Measurements from ENCODE around the gene NEUROD6.
A peak's percentile ranks its signal among the peaks of the same experiment; 100 is the strongest.

The NEUROD6 gene

GRCh38 chr7:31333291-31333690 lies 7.2 kb downstream of the NEUROD6 start:
- DNase-seq (ENCODE audit: low spot score): no peak

- peak; percentile 5 for DNase-seq (ENCODE audit: low spot score)
Observed at GRCh38 chr7:31327071-31327470, 13.5 kb downstream of the NEUROD6 start.

- DNase-seq (ENCODE audit: low spot score): no peak
Observed at GRCh38 chr7:31326416-31326815, 14.1 kb downstream of the NEUROD6 start.

GRCh38 chr7:31323101-31323500 lies 17.4 kb downstream of the NEUROD6 start:
- no peak for DNase-seq (ENCODE audit: low spot score)

GRCh38 chr7:31320675-31321074 lies 19.9 kb downstream of the NEUROD6 start:
- no peak for DNase-seq (ENCODE audit: low spot score)

- DNase-seq (ENCODE audit: low spot score): no peak
Observed at GRCh38 chr7:31318313-31318712, 22.2 kb downstream of the NEUROD6 start.

GRCh38 chr7:31316876-31317275 lies 23.6 kb downstream of the NEUROD6 start:
- DNase-seq (ENCODE audit: low spot score): no peak

- no peak for DNase-seq (ENCODE audit: low spot score)
Observed at GRCh38 chr7:31315758-31316157, 24.8 kb downstream of the NEUROD6 start.

- no peak for DNase-seq (ENCODE audit: low spot score)
Observed at GRCh38 chr7:31314781-31315180, 25.7 kb downstream of the NEUROD6 start.

- no peak for DNase-seq (ENCODE audit: low spot score)
Observed at GRCh38 chr7:31312889-31313288, 27.6 kb downstream of the NEUROD6 start.

GRCh38 chr7:31311552-31311951 lies 29.0 kb downstream of the NEUROD6 start:
- DNase-seq (ENCODE audit: low spot score): no peak

GRCh38 chr7:31310321-31310935 lies 30.1 kb downstream of the NEUROD6 start:
- DNase-seq (ENCODE audit: low spot score): no peak

GRCh38 chr7:31309407-31309806 lies 31.1 kb downstream of the NEUROD6 start:
- no peak for DNase-seq (ENCODE audit: low spot score)

- DNase-seq (ENCODE audit: low spot score): no peak
Observed at GRCh38 chr7:31308652-31309051, 31.9 kb downstream of the NEUROD6 start.

GRCh38 chr7:31307972-31308371 lies 32.6 kb downstream of the NEUROD6 start:
- DNase-seq (ENCODE audit: low spot score): no peak

- DNase-seq (ENCODE audit: low spot score): no peak
Observed at GRCh38 chr7:31305260-31305659, 35.3 kb downstream of the NEUROD6 start.

- no peak for DNase-seq (ENCODE audit: low spot score)
Observed at GRCh38 chr7:31304446-31304845, 36.1 kb downstream of the NEUROD6 start.

- DNase-seq (ENCODE audit: low spot score): no peak
Observed at GRCh38 chr7:31302356-31302755, 38.2 kb downstream of the NEUROD6 start.

GRCh38 chr7:31299336-31299735 lies 41.2 kb downstream of the NEUROD6 start:
- DNase-seq (ENCODE audit: low spot score): no peak

GRCh38 chr7:31290601-31291000 lies 49.9 kb downstream of the NEUROD6 start:
- no peak for DNase-seq (ENCODE audit: low spot score)
